Prostate gland (tissue), 2 donors: ENCODE results near the gene TNFAIP2.

ENCODE experiments used
- CTCF ChIP-seq, 4 experiments: fragments of 200-600 bp in 2 of 4; fragments of 450-650 bp in 2 of 4; sonication (generic) in 2 of 4; IDR thresholded peaks; 1 replicate in 3 of 4; 2 replicates in 1 of 4; pipeline ENCODE4 v1.5.1; 2016 to 2019; ENCODE audit warnings: antibody characterized with exemption in 4 of 4, mild to moderate bottlenecking in 2 of 4, moderate library complexity in 2 of 4
- POLR2A ChIP-seq: fragments of 450-650 bp; IDR thresholded peaks from one replicate; pipeline ENCODE4 v1.6.1; 2016; ENCODE audit warnings: antibody characterized with exemption, mild to moderate bottlenecking

GRCh38 chr14:103094406-103095209 lies 28.7 kb upstream of the TNFAIP2 start, which contains the start of gene EXOC3L4:
- TF ChIP-seq POLR2A (no peak), CTCF (IDR thresholded peaks at IDR 0.05) (no peak)
